ENCODE results near the gene CALR.
A peak's percentile ranks its signal among the peaks of the same experiment; 100 is the strongest.
"Not testable (repeated sequence)": the region's sequence is repeated elsewhere in the genome, so short reads cannot be mapped to it uniquely, and the experiment has no call there.

The CALR gene

DNA sequence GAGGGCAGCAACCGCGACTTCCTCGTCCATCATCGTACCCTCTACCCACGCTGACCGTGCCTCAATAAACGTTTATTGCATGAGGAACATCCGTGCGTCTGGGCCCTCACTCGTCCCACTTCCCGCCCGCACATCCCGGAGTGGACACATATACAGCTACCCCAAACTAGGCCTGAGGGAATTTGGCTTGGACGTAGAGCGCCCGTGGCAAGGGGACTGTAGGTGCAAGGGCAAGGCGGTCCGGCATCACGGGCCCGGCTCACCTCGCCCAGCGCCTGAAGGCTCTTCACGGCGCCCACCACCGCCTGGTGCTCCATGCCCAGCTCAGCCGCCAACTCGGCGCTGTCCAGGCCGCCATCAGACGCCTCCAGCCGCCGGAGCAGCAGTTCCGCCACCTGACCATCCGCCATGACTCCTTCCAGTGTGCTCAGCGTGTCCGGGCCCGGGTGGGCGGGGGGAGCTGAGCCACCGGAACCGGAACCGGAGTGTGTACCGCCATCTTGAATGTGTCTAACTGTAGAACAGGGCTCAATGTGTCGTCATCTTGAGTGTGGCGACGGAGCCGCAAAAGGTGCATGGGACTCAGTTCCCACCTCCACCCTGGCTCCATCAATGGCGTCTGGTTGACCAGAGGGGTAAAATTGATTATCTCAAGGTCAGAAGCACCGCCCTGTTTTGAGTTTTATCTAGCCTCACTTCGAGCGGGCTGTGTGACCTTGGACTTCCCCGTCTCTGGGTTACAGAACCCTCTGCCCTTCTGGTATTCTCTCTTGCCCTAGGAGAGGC, 4.9 kb upstream of the CALR start, which contains the start of gene FARSA:
TSS of gene FARSA (minus strand) at position 425 of the 786 bp plus-strand sequence. CDS start at position 410, 15 bp downstream.
- peak; percentile 93 for DNase-seq (ENCODE audit: low spot score)

DNA sequence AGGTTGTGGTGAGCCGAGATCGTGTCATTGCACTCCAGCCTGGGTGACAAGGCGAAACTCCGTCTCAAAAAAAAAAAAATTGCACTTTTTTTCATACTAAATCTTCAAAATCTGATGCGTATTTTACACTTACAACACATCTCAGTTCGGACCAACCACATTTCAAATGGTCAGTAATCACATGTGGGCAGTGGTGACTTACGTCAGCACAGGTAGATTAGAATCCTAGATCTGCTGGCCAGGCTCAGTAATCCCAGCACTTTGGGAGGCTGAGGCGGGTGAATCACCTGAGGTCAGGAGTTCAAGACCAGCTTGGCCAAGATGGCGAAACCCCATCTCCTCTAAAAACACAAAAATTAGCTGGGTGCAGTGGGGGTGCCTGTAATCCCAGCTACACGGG, 3.3 kb upstream of the CALR start:
- DNase-seq (ENCODE audit: low spot score): no peak

- peak; percentile 46 for DNase-seq (ENCODE audit: low spot score)
Measured at GRCh38 chr19:12936582-12936981, 1.8 kb upstream of the CALR start.

GRCh38 chr19:12937093-12937926, 1.1 kb upstream of the CALR start:
- DNase-seq (ENCODE audit: low spot score): no peak

DNA sequence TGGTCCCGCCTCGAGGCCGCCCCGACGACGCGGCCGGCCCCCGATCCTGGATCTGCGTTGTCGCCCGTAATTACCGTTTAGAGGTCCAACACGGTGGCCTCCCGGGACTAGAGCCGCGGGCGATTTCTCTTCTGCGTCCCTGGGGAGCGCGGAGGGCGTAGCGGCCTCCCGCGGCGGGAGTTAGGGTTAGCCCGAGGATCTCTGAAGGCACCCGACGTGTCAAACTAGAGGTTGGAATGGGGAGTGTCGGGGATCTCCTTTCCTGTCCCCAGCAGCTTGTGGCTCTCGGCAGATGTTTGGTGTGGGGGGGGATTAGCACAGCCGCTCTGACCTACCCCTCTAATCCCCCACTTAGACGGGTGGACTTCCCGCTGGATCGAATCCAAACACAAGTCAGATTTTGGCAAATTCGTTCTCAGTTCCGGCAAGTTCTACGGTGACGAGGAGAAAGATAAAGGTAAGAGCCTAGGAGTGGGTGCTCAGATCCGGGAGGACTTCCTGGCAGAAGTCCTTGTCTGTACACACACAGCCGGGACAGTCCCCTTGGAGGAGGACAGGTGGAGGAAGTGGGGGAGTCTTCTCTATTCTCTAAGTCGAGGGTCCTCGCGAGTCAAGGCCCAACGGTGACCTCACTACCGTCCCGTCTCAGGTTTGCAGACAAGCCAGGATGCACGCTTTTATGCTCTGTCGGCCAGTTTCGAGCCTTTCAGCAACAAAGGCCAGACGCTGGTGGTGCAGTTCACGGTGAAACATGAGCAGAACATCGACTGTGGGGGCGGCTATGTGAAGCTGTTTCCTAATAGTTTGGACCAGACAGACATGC, 581 bp downstream of the CALR start:
- peak; percentile 67 for DNase-seq (ENCODE audit: low spot score)

GRCh38 chr19:12939975-12940423, 1.6 kb downstream of the CALR start:
- no peak for DNase-seq (ENCODE audit: low spot score)

DNA sequence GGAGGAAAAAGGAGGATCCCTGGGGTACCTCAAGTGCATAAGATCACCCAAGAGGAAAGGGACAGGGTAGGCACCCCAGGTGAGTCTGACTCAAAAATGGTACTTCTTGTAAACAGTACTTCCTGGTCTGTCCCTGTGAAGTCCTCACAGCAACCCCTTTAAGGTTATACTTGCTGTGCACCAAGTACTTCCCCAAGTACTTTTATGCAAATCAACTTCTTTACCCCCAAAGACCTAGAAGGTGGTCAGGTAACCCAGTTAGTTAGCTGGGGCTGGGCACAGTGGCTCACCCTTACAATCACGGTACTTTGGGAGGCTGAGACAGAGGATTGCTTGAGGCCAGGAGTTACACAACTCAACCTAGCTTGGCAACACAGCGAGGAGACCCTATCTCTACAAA, 2.5 kb downstream of the CALR start:
- DNase-seq (ENCODE audit: low spot score): no peak

DNA sequence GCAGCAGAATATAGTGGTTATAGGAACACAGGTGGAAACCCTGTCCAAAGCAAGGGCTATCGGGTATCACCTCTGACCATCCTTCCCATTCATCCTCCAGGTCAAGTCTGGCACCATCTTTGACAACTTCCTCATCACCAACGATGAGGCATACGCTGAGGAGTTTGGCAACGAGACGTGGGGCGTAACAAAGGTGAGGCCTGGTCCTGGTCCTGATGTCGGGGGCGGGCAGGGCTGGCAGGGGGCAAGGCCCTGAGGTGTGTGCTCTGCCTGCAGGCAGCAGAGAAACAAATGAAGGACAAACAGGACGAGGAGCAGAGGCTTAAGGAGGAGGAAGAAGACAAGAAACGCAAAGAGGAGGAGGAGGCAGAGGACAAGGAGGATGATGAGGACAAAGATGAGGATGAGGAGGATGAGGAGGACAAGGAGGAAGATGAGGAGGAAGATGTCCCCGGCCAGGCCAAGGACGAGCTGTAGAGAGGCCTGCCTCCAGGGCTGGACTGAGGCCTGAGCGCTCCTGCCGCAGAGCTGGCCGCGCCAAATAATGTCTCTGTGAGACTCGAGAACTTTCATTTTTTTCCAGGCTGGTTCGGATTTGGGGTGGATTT, 5.1 kb downstream of the CALR start:
- no peak for DNase-seq (ENCODE audit: low spot score)

- no peak for DNase-seq (ENCODE audit: low spot score)
Measured at GRCh38 chr19:12944104-12944674, 5.8 kb downstream of the CALR start.

GRCh38 chr19:12945479-12946091, 7.2 kb downstream of the CALR start, which contains the start of gene RAD23A:
Gene RAD23A (plus strand): TSS chr19:12945862. CDS start chr19:12945949, 87 bp downstream.
- DNase-seq (ENCODE audit: low spot score): peak; percentile 99

- peak; percentile 81 for DNase-seq (ENCODE audit: low spot score)
Measured at GRCh38 chr19:12946092-12946721, 7.8 kb downstream of the CALR start.

GRCh38 chr19:12946731-12947496, 8.5 kb downstream of the CALR start:
- DNase-seq (ENCODE audit: low spot score): no peak

GRCh38 chr19:12947702-12948611, 9.5 kb downstream of the CALR start:
- no peak for DNase-seq (ENCODE audit: low spot score)

- DNase-seq (ENCODE audit: low spot score): no peak
Measured at GRCh38 chr19:12948612-12949362, 10.4 kb downstream of the CALR start.

DNA sequence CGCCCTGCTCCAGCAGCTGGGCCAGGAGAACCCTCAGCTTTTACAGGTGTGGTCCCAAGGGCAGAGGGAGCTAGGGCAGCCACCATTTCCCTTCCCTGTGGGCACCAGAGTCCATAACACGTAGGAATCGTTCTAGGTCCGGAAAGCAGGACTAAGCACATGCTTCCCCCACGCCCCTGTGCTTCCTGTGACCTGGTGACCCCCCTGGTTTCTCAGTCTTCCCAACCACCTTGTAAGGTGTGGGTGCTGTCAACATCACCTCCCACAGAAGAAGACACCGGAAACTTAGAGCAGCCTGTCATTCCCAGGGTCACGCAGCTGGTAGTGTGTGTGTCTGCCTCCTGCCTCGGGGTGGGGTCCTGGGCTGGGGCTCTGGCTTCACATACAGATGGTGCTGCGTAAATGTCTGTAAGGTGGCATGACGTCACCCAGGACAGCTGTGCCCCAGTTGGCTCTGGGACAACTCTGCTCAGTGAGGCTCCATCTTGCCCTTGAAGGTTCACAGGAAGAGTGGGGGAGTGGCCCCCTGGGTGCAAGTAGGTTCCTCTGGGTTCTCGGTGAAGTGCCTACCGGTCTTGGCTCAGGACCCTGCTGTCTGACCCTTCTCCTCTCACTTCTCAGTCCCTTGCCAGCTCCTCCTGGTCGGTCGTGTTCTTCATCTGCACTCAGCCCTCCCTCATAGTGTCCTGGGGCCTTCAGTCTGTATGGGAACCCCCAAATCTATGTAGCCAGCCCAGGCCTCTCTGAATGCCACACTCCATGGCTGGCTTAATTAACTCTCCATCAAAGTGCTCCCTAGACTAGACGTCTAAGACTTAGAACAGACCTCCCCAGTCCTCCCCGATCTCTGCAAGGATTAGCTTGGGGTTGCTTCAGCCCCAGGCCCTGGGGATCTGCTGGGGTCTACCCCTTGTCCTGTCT, 11.2 kb downstream of the CALR start:
- no peak for DNase-seq (ENCODE audit: low spot score)

- DNase-seq (ENCODE audit: low spot score): not testable (repeated sequence)
Measured at GRCh38 chr19:12952050-12952449, 13.6 kb downstream of the CALR start.
